Tibial nerve (tissue), 4 donors: Measurements from ENCODE around the gene STIM2. TPM values are rescaled to one million over a fixed set of nuclear protein-coding genes. Genes with fewer than 3 reads are reported as not detected.
"Not testable (repeated sequence)": the region's sequence is repeated elsewhere in the genome, so short reads cannot be mapped to it uniquely, and the experiment has no call there.

ENCODE experiments used
- DNase-seq, 2 donors: peaks; one replicate each; pipeline ENCODE4 v3.0.0-alpha.2; 2019; ENCODE audit warnings: low spot score in 2 of 2
- H3K27ac ChIP-seq, 4 donors: fragments of 200-600 bp; sonication (generic) in 3 of 4; one replicate each; pipeline ENCODE4 v1.5.1; 2017 to 2019; ENCODE audit warnings: mild to moderate bottlenecking in 1 of 4
- H3K27me3 ChIP-seq, 2 donors: fragments of 200-600 bp; sonication (generic) in 1 of 2; one replicate each; pipeline versions ENCODE4 v1.5.1 to v1.6.0; 2017 to 2019
- H3K36me3 ChIP-seq, 3 donors: fragments of 200-600 bp; sonication (generic); one replicate each; pipeline ENCODE4 v1.5.1; 2018 to 2019
- H3K4me1 ChIP-seq, 4 donors: fragments of 200-600 bp; sonication (generic) in 3 of 4; one replicate each; pipeline ENCODE4 v1.5.1; 2017 to 2019
- H3K4me3 ChIP-seq, 4 donors: fragments of 200-600 bp; sonication (generic) in 3 of 4; one replicate each; pipeline ENCODE4 v1.5.1; 2017 to 2019; ENCODE audit warnings: mild to moderate bottlenecking in 1 of 4, moderate library complexity in 1 of 4
- H3K9me3 ChIP-seq, 4 donors: fragments of 200-600 bp; sonication (generic) in 3 of 4; one replicate each; pipeline ENCODE4 v1.5.1; 2017 to 2019
- EP300 ChIP-seq, 2 donors: sonication (generic); formaldehyde crosslinking; IDR thresholded peaks; one replicate each; pipeline ENCODE4 v1.6.1; 2017; ENCODE audit warnings: antibody characterized with exemption in 2 of 2, mild to moderate bottlenecking in 1 of 2
- POLR2A ChIP-seq, 2 donors: fragments of 450-650 bp; IDR thresholded peaks; one replicate each; pipeline ENCODE4 v1.6.1; 2017; ENCODE audit warnings: antibody characterized with exemption in 2 of 2, mild to moderate bottlenecking in 2 of 2, moderate library complexity in 2 of 2
- WGBS, 2 donors: methylation state at CpG; one replicate each; pipeline ENCODE4 v1.1.5; 2018; 5-methylcytosine and 5-hydroxymethylcytosine counted together
- total RNA-seq, 4 donors: library from RNA; depleted of rRNA; stranded (reverse); fragments of >200 nt; gene quantifications; one replicate each; pipeline ENCODE4 v1.1.0, GENCODE V29; 2016
- TF ChIP-seq, protein P1 (sequence below), 5 experiments: fragments of 200-600 bp in 3 of 5; fragments of 450-650 bp in 2 of 5; sonication (generic) in 3 of 5; IDR thresholded peaks; one replicate each; pipeline ENCODE4 v1.5.1; 2016 to 2019; ENCODE audit warnings: antibody characterized with exemption in 5 of 5, mild to moderate bottlenecking in 3 of 5, moderate library complexity in 2 of 5

Gene STIM2
- total RNA-seq, 4 donors from 2014 or later = 20.1 to 26.2 (median 21.8) TPM

- TF ChIP-seq, protein P1, sequence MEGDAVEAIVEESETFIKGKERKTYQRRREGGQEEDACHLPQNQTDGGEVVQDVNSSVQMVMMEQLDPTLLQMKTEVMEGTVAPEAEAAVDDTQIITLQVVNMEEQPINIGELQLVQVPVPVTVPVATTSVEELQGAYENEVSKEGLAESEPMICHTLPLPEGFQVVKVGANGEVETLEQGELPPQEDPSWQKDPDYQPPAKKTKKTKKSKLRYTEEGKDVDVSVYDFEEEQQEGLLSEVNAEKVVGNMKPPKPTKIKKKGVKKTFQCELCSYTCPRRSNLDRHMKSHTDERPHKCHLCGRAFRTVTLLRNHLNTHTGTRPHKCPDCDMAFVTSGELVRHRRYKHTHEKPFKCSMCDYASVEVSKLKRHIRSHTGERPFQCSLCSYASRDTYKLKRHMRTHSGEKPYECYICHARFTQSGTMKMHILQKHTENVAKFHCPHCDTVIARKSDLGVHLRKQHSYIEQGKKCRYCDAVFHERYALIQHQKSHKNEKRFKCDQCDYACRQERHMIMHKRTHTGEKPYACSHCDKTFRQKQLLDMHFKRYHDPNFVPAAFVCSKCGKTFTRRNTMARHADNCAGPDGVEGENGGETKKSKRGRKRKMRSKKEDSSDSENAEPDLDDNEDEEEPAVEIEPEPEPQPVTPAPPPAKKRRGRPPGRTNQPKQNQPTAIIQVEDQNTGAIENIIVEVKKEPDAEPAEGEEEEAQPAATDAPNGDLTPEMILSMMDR (IDR thresholded peaks at IDR 0.05) = no peak
- no peak for TF ChIP-seq EP300 (IDR thresholded peaks at IDR 0.05)
- no peak for TF ChIP-seq POLR2A (IDR thresholded peaks at IDR 0.05)
- Histone ChIP-seq H3K9me3 (peaks cover 0 to 6% (median 1%) of the 10 kb centered on the region in 4 donors), H3K36me3 (peaks cover 0 to 56% (median 0%) of the 10 kb centered on the region in 3 donors), H3K4me3 (no peak overlapping the region), H3K27ac (no peak overlapping the region), H3K27me3 (no peaks in the 10 kb centered on the region), H3K4me1 (no peaks in the 10 kb centered on the region)
- DNase-seq = no peak
Measured at GRCh38 chr4:27020603-27021002, 160.0 kb downstream of the STIM2 start.

- no peak overlapping the region for H3K27ac ChIP-seq
- no peak for DNase-seq
- TF ChIP-seq, protein P1 (IDR thresholded peaks at IDR 0.05) = no peak
- TF ChIP-seq POLR2A (IDR thresholded peaks at IDR 0.05) (no peak), EP300 (IDR thresholded peaks at IDR 0.05) (no peak)
- no peaks in the 10 kb centered on the region for H3K4me1 ChIP-seq
- no peaks in the 10 kb centered on the region for H3K27me3 ChIP-seq
- 72 to 88% methylated on average over 3 of the region's 3 CpGs for WGBS, 2 donors
- H3K4me3 ChIP-seq = no peak overlapping the region
- H3K9me3 ChIP-seq = no peaks in the 10 kb centered on the region
- H3K36me3 ChIP-seq = peaks cover 0 to 45% (median 0%) of the 10 kb centered on the region in 3 donors
Measured at GRCh38 chr4:27022963-27023362, 162.3 kb downstream of the STIM2 start.

DNA sequence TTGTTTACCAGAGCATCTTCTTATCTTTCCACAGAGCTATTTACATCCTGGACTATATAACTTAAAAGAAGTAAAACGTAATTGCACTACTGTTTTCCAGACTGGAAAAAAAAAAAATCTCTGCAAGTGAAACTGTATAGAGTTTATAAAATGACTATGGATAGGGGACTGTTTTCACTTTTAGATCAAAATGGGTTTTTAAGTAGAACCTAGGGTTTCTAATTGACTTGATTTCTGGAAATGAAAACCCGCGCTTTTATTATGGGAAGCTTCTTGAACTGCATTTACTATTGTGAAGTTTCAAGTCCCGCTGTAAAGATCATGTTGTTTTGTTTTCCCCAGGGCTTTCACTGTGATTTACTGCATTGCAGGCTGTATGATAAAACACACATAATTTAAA, 162.7 kb downstream of the STIM2 start:
- Histone ChIP-seq H3K4me3 (no peak overlapping the region), H3K27ac (no peak overlapping the region), H3K27me3 (no peaks in the 10 kb centered on the region), H3K9me3 (no peaks in the 10 kb centered on the region), H3K36me3 (peaks cover 0 to 41% (median 0%) of the 10 kb centered on the region in 3 donors), H3K4me1 (no peaks in the 10 kb centered on the region)
- no peak for DNase-seq
- WGBS, 2 donors = 79 to 87% methylated on average over 4 of the region's 4 CpGs
- TF ChIP-seq, protein P1 (IDR thresholded peaks at IDR 0.05) = no peak
- TF ChIP-seq POLR2A (IDR thresholded peaks at IDR 0.05) = no peak
- TF ChIP-seq EP300 (IDR thresholded peaks at IDR 0.05) = no peak

DNA sequence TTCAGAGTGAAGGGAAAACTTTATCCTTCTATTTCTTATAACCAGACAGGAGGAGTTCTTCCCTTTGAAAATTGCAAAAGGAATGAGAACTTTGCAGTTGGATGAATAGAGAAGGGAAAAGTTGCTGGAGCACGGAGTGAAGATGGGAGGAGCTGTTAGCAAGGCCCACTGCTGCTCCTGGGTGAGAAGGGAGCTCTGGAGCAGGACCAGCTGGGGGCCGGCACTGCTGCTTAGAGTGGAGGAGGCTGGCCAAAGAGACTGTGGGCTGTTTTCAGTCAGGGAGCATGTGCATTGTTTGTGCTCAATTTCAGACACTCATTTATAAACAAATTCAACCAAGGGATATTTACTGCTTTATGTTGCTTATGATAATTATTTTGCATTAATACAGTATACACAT, 164.2 kb downstream of the STIM2 start:
- no peak for DNase-seq
- TF ChIP-seq EP300 (IDR thresholded peaks at IDR 0.05) = no peak
- TF ChIP-seq, protein P1 (IDR thresholded peaks at IDR 0.05) = no peak
- TF ChIP-seq POLR2A (IDR thresholded peaks at IDR 0.05) = no peak
- Histone ChIP-seq H3K36me3 (peaks cover 0 to 27% (median 0%) of the 10 kb centered on the region in 3 donors), H3K9me3 (no peaks in the 10 kb centered on the region), H3K4me3 (no peak overlapping the region), H3K4me1 (no peaks in the 10 kb centered on the region), H3K27ac (no peak overlapping the region), H3K27me3 (no peaks in the 10 kb centered on the region)
- WGBS, 2 donors = 19 to 23% methylated on average over 2 of the region's 2 CpGs

GRCh38 chr4:27027428-27027827, 166.8 kb downstream of the STIM2 start:
- Histone ChIP-seq H3K27me3 (no peaks in the 10 kb centered on the region), H3K9me3 (no peaks in the 10 kb centered on the region), H3K36me3 (peaks cover 0 to 13% (median 0%) of the 10 kb centered on the region in 3 donors), H3K27ac (no peak overlapping the region), H3K4me3 (no peak overlapping the region), H3K4me1 (no peaks in the 10 kb centered on the region)
- no peak for DNase-seq
- WGBS, 2 donors = 93 to 94% methylated on average over 2 of the region's 2 CpGs
- TF ChIP-seq, protein P1 (IDR thresholded peaks at IDR 0.05) = no peak
- TF ChIP-seq EP300 (IDR thresholded peaks at IDR 0.05) = no peak
- no peak for TF ChIP-seq POLR2A (IDR thresholded peaks at IDR 0.05)

GRCh38 chr4:27035127-27035526, 174.5 kb downstream of the STIM2 start:
- H3K27me3 ChIP-seq, H3K4me3 ChIP-seq, DNase-seq, H3K4me1 ChIP-seq, H3K36me3 ChIP-seq, H3K27ac ChIP-seq: not testable (repeated sequence)
- peaks cover 0 to 11% (median 0%) of the 10 kb centered on the region in 4 donors for H3K9me3 ChIP-seq
- WGBS, 2 donors = 32 to 67% methylated on average over 3 of the region's 3 CpGs
